Small intestine (tissue), 7 donors: Measurements from ENCODE around the gene CRP. TPM values are rescaled to one million over a fixed set of nuclear protein-coding genes. Genes with fewer than 3 reads are reported as not detected.
"Not testable (repeated sequence)": the region's sequence is repeated elsewhere in the genome, so short reads cannot be mapped to it uniquely, and the experiment has no call there.

Source experiments
- DNase-seq, 2 donors: peaks; one replicate each; pipeline versions ENCODE4 v3.0.0 to v3.0.0-alpha.2; 2013
- FAIRE-seq: peaks from 2 replicates; lab custom pipeline; 2012; peaks lifted over from hg19 to GRCh38; lab: Jason Lieb, UNC
- H3K27ac ChIP-seq, 3 donors: one replicate each; pipeline ENCODE4 v1.5.1; 2013; ENCODE audit warnings: low read length in 2 of 3, mild to moderate bottlenecking in 2 of 3, control low read depth in 1 of 3, inconsistent platforms in 1 of 3, low read depth in 1 of 3, moderate library complexity in 1 of 3
- H3K27me3 ChIP-seq, 3 donors: one replicate each; pipeline ENCODE4 v1.6.1; 2013; ENCODE audit warnings: low read length in 3 of 3, inconsistent platforms in 1 of 3; ENCODE audit not compliant: control insufficient read depth in 3 of 3, insufficient read depth in 3 of 3
- H3K36me3 ChIP-seq, 3 donors: one replicate each; pipeline ENCODE4 v1.6.1; 2013; ENCODE audit warnings: low read length in 3 of 3, inconsistent platforms in 1 of 3, low read depth in 1 of 3, mild to moderate bottlenecking in 1 of 3, moderate library complexity in 1 of 3; ENCODE audit not compliant: control insufficient read depth in 3 of 3, insufficient read depth in 2 of 3
- H3K4me1 ChIP-seq, 3 donors: one replicate each; pipeline ENCODE4 v1.6.1; 2013; ENCODE audit warnings: low read length in 2 of 3, inconsistent platforms in 1 of 3, low read depth in 1 of 3, mild to moderate bottlenecking in 1 of 3, moderate library complexity in 1 of 3; ENCODE audit not compliant: control insufficient read depth in 3 of 3, insufficient read depth in 2 of 3
- H3K4me3 ChIP-seq, 3 donors: one replicate each; pipeline ENCODE4 v1.5.1; 2013; ENCODE audit warnings: low read length in 3 of 3, control low read depth in 1 of 3, inconsistent platforms in 1 of 3, low read depth in 1 of 3, mild to moderate bottlenecking in 1 of 3, moderate library complexity in 1 of 3
- H3K9me3 ChIP-seq, 2 donors: one replicate each; pipeline ENCODE4 v1.6.1; 2013; ENCODE audit warnings: low read depth in 1 of 2, low read length in 1 of 2; ENCODE audit not compliant: control insufficient read depth in 2 of 2, insufficient read depth in 1 of 2
- WGBS, 3 donors: extraction: QIAGEN DNeasy Blood & Tissue Kit; methylation state at CpG; one replicate each; pipeline ENCODE4 v1.1.7; 2013; 5-methylcytosine and 5-hydroxymethylcytosine counted together
- polyA plus RNA-seq, 4 donors: library from polyadenylated mRNA; stranded (reverse) in 3 of 4; unstranded in 1 of 4; fragments of 200-250 nt in 3 of 4; fragments of 120-200 nt in 1 of 4; gene quantifications; one replicate each; pipeline versions ENCODE4 v1.2.1 to v1.2.3, GENCODE V29; 2013
- donor health status: healthy with polysubstance abuse.
- donor health status: control.
- donor health status: control.
- donor health status: Bipolar disorder and iron deficiency.
- donor health status: healthy.

The CRP gene
- polyA plus RNA-seq, 4 donors: 0.21 TPM; not detected in 3

GRCh38 chr1:159749630-159750029 is 35.2 kb upstream of the CRP start:
- DNase-seq: no peak
- 74 to 93% (median 79%) methylated on average over 2 of the region's 2 CpGs for WGBS, 3 donors
- Histone ChIP-seq H3K9me3 (no peaks in the 10 kb centered on the region), H3K27me3 (peaks cover 0 to 2% (median 0%) of the 10 kb centered on the region in 3 donors), H3K36me3 (no peaks in the 10 kb centered on the region), H3K27ac (no peak overlapping the region), H3K4me3 (no peak overlapping the region), H3K4me1 (peaks cover 0 to 12% (median 0%) of the 10 kb centered on the region in 3 donors)
- FAIRE-seq: no peak

- WGBS, 3 donors: 88 to 100% (median 100%) methylated on average over 1 of the region's 1 CpG
- no peak for FAIRE-seq
These were observed 34.0 kb upstream of the CRP start for GRCh38 chr1:159748370-159748769.

GRCh38 chr1:159746666-159747065 is 32.3 kb upstream of the CRP start:
- no peak for FAIRE-seq
- H3K4me1 ChIP-seq: no peaks in the 10 kb centered on the region
- 33 to 50% (median 43%) methylated on average over 3 of the region's 3 CpGs for WGBS, 3 donors
- no peak overlapping the region for H3K27ac ChIP-seq
- no peaks in the 10 kb centered on the region for H3K27me3 ChIP-seq
- H3K4me3 ChIP-seq: no peak overlapping the region
- DNase-seq: no peak
- no peaks in the 10 kb centered on the region for H3K36me3 ChIP-seq
- no peaks in the 10 kb centered on the region for H3K9me3 ChIP-seq

More at GRCh38 chr1:159748370-159748769, 34.0 kb upstream of the CRP start:
- Histone ChIP-seq H3K4me1 (peaks cover 0 to 6% (median 0%) of the 10 kb centered on the region in 3 donors), H3K27me3 (peaks cover 0 to 2% (median 0%) of the 10 kb centered on the region in 3 donors), H3K36me3 (no peaks in the 10 kb centered on the region), H3K27ac (no peak overlapping the region), H3K4me3 (no peak overlapping the region), H3K9me3 (no peaks in the 10 kb centered on the region)
- DNase-seq: peak in 1 of 2 donors; percentile 21

GRCh38 chr1:159743651-159744410 is 29.4 kb upstream of the CRP start:
- DNase-seq (no peak), FAIRE-seq (no peak)
- Histone ChIP-seq H3K9me3 (no peaks in the 10 kb centered on the region), H3K27me3 (no peaks in the 10 kb centered on the region), H3K4me3 (no peak overlapping the region), H3K27ac (no peak overlapping the region), H3K4me1 (no peaks in the 10 kb centered on the region), H3K36me3 (no peaks in the 10 kb centered on the region)
- 71 to 79% (median 76%) methylated on average over 5 of the region's 5 CpGs for WGBS, 3 donors

- WGBS, 3 donors: 80 to 83% (median 82%) methylated on average over 4 of the region's 4 CpGs
- H3K4me1 ChIP-seq: no peaks in the 10 kb centered on the region
- H3K36me3 ChIP-seq: no peaks in the 10 kb centered on the region
- no peak for DNase-seq
- H3K9me3 ChIP-seq: no peaks in the 10 kb centered on the region
- no peak for FAIRE-seq
- no peaks in the 10 kb centered on the region for H3K27me3 ChIP-seq
- no peak overlapping the region for H3K4me3 ChIP-seq
- no peak overlapping the region for H3K27ac ChIP-seq
These were observed 23.0 kb upstream of the CRP start for GRCh38 chr1:159737238-159737916.

- H3K27ac ChIP-seq, DNase-seq, H3K36me3 ChIP-seq, H3K27me3 ChIP-seq, FAIRE-seq, H3K4me1 ChIP-seq, H3K4me3 ChIP-seq: not testable (repeated sequence)
- 88 to 93% (median 89%) methylated on average over 6 of the region's 6 CpGs for WGBS, 3 donors
- H3K9me3 ChIP-seq: peaks cover 0 to 18% of the 10 kb centered on the region in 2 donors
These were observed 8.8 kb upstream of the CRP start for GRCh38 chr1:159723188-159723587.

- peaks cover 0 to 3% (median 2%) of the 10 kb centered on the region in 3 donors for H3K27me3 ChIP-seq
- WGBS, 3 donors: 64 to 78% (median 75%) methylated on average over 2 of the region's 2 CpGs
- FAIRE-seq: no peak
- peaks cover 0 to 25% of the 10 kb centered on the region in 2 donors for H3K9me3 ChIP-seq
- no peaks in the 10 kb centered on the region for H3K36me3 ChIP-seq
- no peak overlapping the region for H3K4me3 ChIP-seq
- DNase-seq: no peak
- no peak overlapping the region for H3K27ac ChIP-seq
- no peaks in the 10 kb centered on the region for H3K4me1 ChIP-seq
These were observed 5.6 kb upstream of the CRP start for GRCh38 chr1:159719990-159720389.

- H3K27ac ChIP-seq: no peak overlapping the region
- no peaks in the 10 kb centered on the region for H3K36me3 ChIP-seq
- H3K4me1 ChIP-seq: peaks cover 0 to 11% (median 0%) of the 10 kb centered on the region in 3 donors
- H3K27me3 ChIP-seq: peaks cover 0 to 2% (median 0%) of the 10 kb centered on the region in 3 donors
- FAIRE-seq (no peak), DNase-seq (no peak)
- H3K4me3 ChIP-seq: no peak overlapping the region
- WGBS, 3 donors: 37 to 72% (median 68%) methylated on average over 1 of the region's 1 CpG
- H3K9me3 ChIP-seq: peaks cover 0 to 12% of the 10 kb centered on the region in 2 donors
These were observed 1.5 kb upstream of the CRP start for GRCh38 chr1:159715855-159716254.
